Activated CD8-positive, alpha-beta T cell treated with anti-CD3 and anti-CD28 coated beads for 36 hours (primary cell): ENCODE measurements around the gene STXBP6. TPM values are rescaled to one million over a fixed set of nuclear protein-coding genes. Genes with fewer than 3 reads are reported as not detected.

ENCODE experiments used
- ATAC-seq: fragments of 200-7000 bp; cut with Tn5 transposase; one replicate; pipeline ENCODE4 v1.10.0; 2021; ENCODE audit warnings: mild to moderate bottlenecking, moderate library complexity
- CTCF ChIA-PET: fragments of 350-600 bp; sonication (Branson Sonifier 250); formaldehyde crosslinking; loops from one replicate; lab custom pipeline; 2021; ENCODE audit warnings: antibody characterized with exemption; lab: Charles Lee
- POLR2A ChIA-PET: fragments of 350-600 bp; sonication (Branson Sonifier 250); formaldehyde crosslinking; loops from one replicate; lab custom pipeline; 2021; ENCODE audit warnings: antibody characterized with exemption; lab: Charles Lee
- DNase-seq: peaks from one replicate; pipeline ENCODE4 v3.0.0-alpha.2; 2020
- H3K27ac Mint-ChIP-seq: one replicate; pipeline ENCODE4 v1.8.0; 2021; ENCODE audit warnings: mild to moderate bottlenecking, mixed read lengths
- H3K27me3 Mint-ChIP-seq: one replicate; pipeline ENCODE4 v1.8.0; 2021; ENCODE audit warnings: mixed read lengths
- H3K36me3 Mint-ChIP-seq: one replicate; pipeline ENCODE4 v1.8.0; 2021; ENCODE audit warnings: low read depth, mixed read lengths
- H3K4me1 Mint-ChIP-seq: one replicate; pipeline ENCODE4 v1.8.0; 2021; ENCODE audit warnings: low read depth, mixed read lengths
- H3K4me3 Mint-ChIP-seq: one replicate; pipeline ENCODE4 v1.8.0; 2021; ENCODE audit warnings: mild to moderate bottlenecking, moderate library complexity, mixed read lengths
- H3K9me3 Mint-ChIP-seq: one replicate; pipeline ENCODE4 v1.8.0; 2021; ENCODE audit warnings: mixed read lengths
- CTCF ChIP-seq: fragments of 200-600 bp; IDR thresholded peaks from one replicate; pipeline ENCODE4 v1.8.0; 2022; ENCODE audit warnings: antibody characterized with exemption, mild to moderate bottlenecking
- intact Hi-C: fragments of 100-400 bp; cut with micrococcal nuclease; formaldehyde crosslinking; loops from one replicate; pipeline ENCODE4 v1.10.0; 2022
- total RNA-seq, 2 experiments: library from RNA; stranded (reverse); gene quantifications; one replicate each; pipeline ENCODE4 v1.2.3, GENCODE V29; 2021

The STXBP6 gene
- total RNA-seq, 2 experiments from 2014 or later = not detected

- ATAC-seq (no peak), DNase-seq (no peak)
- H3K4me3 Mint-ChIP-seq = no peak overlapping the region
- no peak for TF ChIP-seq CTCF
- intact Hi-C loops = no loop called here
- H3K4me1 Mint-ChIP-seq = no peaks in the 10 kb centered on the region
- ChIA-PET CTCF (no interaction called here), POLR2A (no interaction called here)
- H3K27me3 Mint-ChIP-seq = peaks cover 4% of the 10 kb centered on the region
- no peaks in the 10 kb centered on the region for H3K9me3 Mint-ChIP-seq
- no peak overlapping the region for H3K27ac Mint-ChIP-seq
- no peaks in the 10 kb centered on the region for H3K36me3 Mint-ChIP-seq
These were observed 17.7 kb upstream of the STXBP6 start for GRCh38 chr14:25067600-25067999.

- no peak for ATAC-seq
- ChIA-PET POLR2A (no interaction called here), CTCF (no interaction called here)
- no peak overlapping the region for H3K4me3 Mint-ChIP-seq
- no peak for TF ChIP-seq CTCF
- intact Hi-C loops = no loop called here
- H3K36me3 Mint-ChIP-seq = no peaks in the 10 kb centered on the region
- no peak overlapping the region for H3K27ac Mint-ChIP-seq
- no peak for DNase-seq
- no peaks in the 10 kb centered on the region for H3K9me3 Mint-ChIP-seq
- H3K4me1 Mint-ChIP-seq = no peaks in the 10 kb centered on the region
- H3K27me3 Mint-ChIP-seq = peaks cover 1% of the 10 kb centered on the region
These were observed 12.0 kb upstream of the STXBP6 start for GRCh38 chr14:25062022-25062321.

- no peak overlapping the region for H3K27ac Mint-ChIP-seq
- peaks cover 16% of the 10 kb centered on the region for H3K27me3 Mint-ChIP-seq
- CTCF ChIA-PET = no interaction called here
- H3K9me3 Mint-ChIP-seq = no peaks in the 10 kb centered on the region
- DNase-seq (no peak), ATAC-seq (no peak)
- H3K4me3 Mint-ChIP-seq = no peak overlapping the region
- POLR2A ChIA-PET = no interaction called here
- TF ChIP-seq CTCF = no peak
- intact Hi-C loops = no loop called here
- H3K36me3 Mint-ChIP-seq = no peaks in the 10 kb centered on the region
- no peaks in the 10 kb centered on the region for H3K4me1 Mint-ChIP-seq
These were observed 6.7 kb upstream of the STXBP6 start for GRCh38 chr14:25056688-25057078.

- Mint-ChIP-seq H3K9me3 (no peaks in the 10 kb centered on the region), H3K4me3 (no peak overlapping the region), H3K27ac (no peak overlapping the region), H3K27me3 (peaks cover 19% of the 10 kb centered on the region), H3K4me1 (no peaks in the 10 kb centered on the region), H3K36me3 (no peaks in the 10 kb centered on the region)
- ATAC-seq (no peak), DNase-seq (no peak)
- ChIA-PET POLR2A (interaction anchor here (0.6 kb wide), 1 partner anchor 75 kb away, joined by 3 read pairs; no protein-coding TSS in a partner anchor), CTCF (interaction anchor here (0.6 kb wide), 1 partner anchor 861 kb away, joined by 3 read pairs; no protein-coding TSS in a partner anchor)
- intact Hi-C loops = no loop called here
- no peak for TF ChIP-seq CTCF
These were observed 6.2 kb upstream of the STXBP6 start for GRCh38 chr14:25055992-25056687.

- no peak for DNase-seq
- no peak for TF ChIP-seq CTCF
- H3K4me1 Mint-ChIP-seq = peaks cover 2% of the 10 kb centered on the region
- H3K27me3 Mint-ChIP-seq = peaks cover 25% of the 10 kb centered on the region
- CTCF ChIA-PET = no interaction called here
- intact Hi-C loops = no loop called here
- no peaks in the 10 kb centered on the region for H3K36me3 Mint-ChIP-seq
- POLR2A ChIA-PET = no interaction called here
- H3K27ac Mint-ChIP-seq = no peak overlapping the region
- H3K9me3 Mint-ChIP-seq = no peaks in the 10 kb centered on the region
- H3K4me3 Mint-ChIP-seq = no peak overlapping the region
- ATAC-seq = no peak
These were observed 5.1 kb upstream of the STXBP6 start for GRCh38 chr14:25055005-25055404.
